Naive thymus-derived CD4-positive, alpha-beta T cell (primary cell): ENCODE results near the gene CYP4Z1. TPM values are rescaled to one million over a fixed set of nuclear protein-coding genes. Genes with fewer than 3 reads are reported as not detected.
"Not testable (repeated sequence)": the region's sequence is repeated elsewhere in the genome, so short reads cannot be mapped to it uniquely, and the experiment has no call there.

Experiments used
- ATAC-seq: fragments of 150-1000 bp; cut with Tn5 transposase; 2 replicates; pipeline ENCODE4 v1.10.0; 2021; ENCODE audit warnings: mild to moderate bottlenecking, moderate library complexity
- CTCF ChIA-PET: fragments of 350-600 bp; sonication (Branson Sonifier 250); formaldehyde crosslinking; loops from one replicate; lab custom pipeline; 2021; ENCODE audit warnings: antibody characterized with exemption; lab: Charles Lee
- POLR2A ChIA-PET: fragments of 350-600 bp; sonication (Branson Sonifier 250); formaldehyde crosslinking; loops from one replicate; lab custom pipeline; 2021; ENCODE audit warnings: antibody characterized with exemption, inconsistent platforms; lab: Charles Lee
- DNase-seq, 9 donors: peaks; one replicate each; pipeline versions ENCODE4 v3.0.0 to v3.0.0-alpha.2; 2020 to 2022; ENCODE audit warnings: mixed read lengths in 1 of 9
- H3K27ac ChIP-seq: one replicate; pipeline ENCODE4 v1.7.0; 2013; ENCODE audit warnings: mild to moderate bottlenecking, low read depth, low read length, moderate library complexity
- H3K27me3 ChIP-seq, 2 donors: one replicate each; pipeline ENCODE4 v1.7.0; 2013; ENCODE audit warnings: low read length in 2 of 2, mild to moderate bottlenecking in 2 of 2, moderate library complexity in 2 of 2; ENCODE audit not compliant: control insufficient read depth in 2 of 2, insufficient read depth in 2 of 2
- H3K36me3 ChIP-seq, 3 experiments: 1 replicate in 2 of 3; 2 replicates in 1 of 3; pipeline ENCODE4 v1.7.0; 2013; ENCODE audit warnings: low read length in 3 of 3, mild to moderate bottlenecking in 3 of 3, moderate library complexity in 1 of 3; ENCODE audit not compliant: insufficient read depth in 3 of 3, control insufficient read depth in 2 of 3
- H3K4me1 ChIP-seq, 2 donors: one replicate each; pipeline ENCODE4 v1.7.0; 2013; ENCODE audit warnings: low read length in 2 of 2, mild to moderate bottlenecking in 2 of 2, moderate library complexity in 1 of 2; ENCODE audit not compliant: control insufficient read depth in 2 of 2, insufficient read depth in 2 of 2
- H3K4me3 ChIP-seq: 2 replicates; pipeline ENCODE4 v1.7.0; 2013; ENCODE audit warnings: mild to moderate bottlenecking, low read length
- H3K9me3 ChIP-seq, 3 experiments: 1 replicate in 2 of 3; 2 replicates in 1 of 3; pipeline ENCODE4 v1.7.0; 2013; ENCODE audit warnings: low read length in 3 of 3; ENCODE audit not compliant: control insufficient read depth in 2 of 3
- H3K27ac Mint-ChIP-seq, 9 donors: one replicate each; pipeline ENCODE4 v1.8.0; 2020 to 2022; ENCODE audit warnings: mixed read lengths in 9 of 9, mild to moderate bottlenecking in 8 of 9, moderate library complexity in 5 of 9, inconsistent platforms in 2 of 9
- H3K27me3 Mint-ChIP-seq, 5 donors: one replicate each; pipeline ENCODE4 v1.8.0; 2021 to 2022; ENCODE audit warnings: mixed read lengths in 5 of 5, mild to moderate bottlenecking in 1 of 5
- H3K36me3 Mint-ChIP-seq, 5 donors: one replicate each; pipeline ENCODE4 v1.8.0; 2020 to 2022; ENCODE audit warnings: mixed read lengths in 5 of 5, mild to moderate bottlenecking in 3 of 5, inconsistent platforms in 1 of 5
- H3K4me1 Mint-ChIP-seq, 7 donors: one replicate each; pipeline ENCODE4 v1.8.0; 2020 to 2022; ENCODE audit warnings: mixed read lengths in 7 of 7, mild to moderate bottlenecking in 3 of 7, inconsistent platforms in 1 of 7
- H3K4me3 Mint-ChIP-seq, 10 donors: one replicate each; pipeline ENCODE4 v1.8.0; 2020 to 2022; ENCODE audit warnings: mild to moderate bottlenecking in 10 of 10, mixed read lengths in 10 of 10, moderate library complexity in 6 of 10, inconsistent platforms in 2 of 10
- H3K9me3 Mint-ChIP-seq, 11 donors: one replicate each; pipeline ENCODE4 v1.8.0; 2020 to 2022; ENCODE audit warnings: mixed read lengths in 11 of 11, mild to moderate bottlenecking in 4 of 11, inconsistent platforms in 1 of 11, moderate library complexity in 1 of 11
- intact Hi-C, 2 donors: fragments of 100-400 bp; cut with micrococcal nuclease; formaldehyde crosslinking; loops; one replicate each; pipeline ENCODE4 v1.15.1; 2023
- polyA plus RNA-seq, 2 donors: library from polyadenylated mRNA; unstranded; fragments of 300-500 nt; fragmentation: Illumina TruSeq; gene quantifications; one replicate each; pipeline ENCODE4 v1.2.3, GENCODE V29; 2021
- total RNA-seq, 6 experiments: library from RNA in 5 of 6; stranded (reverse) in 5 of 6; gene quantifications; 1 replicate in 5 of 6; 2 replicates in 1 of 6; pipeline ENCODE4 v1.2.3 and lab custom pipeline; 2021 to 2026

Gene CYP4Z1
- total and polyA plus RNA-seq, 7 experiments from 2014 or later, result not detected

DNA sequence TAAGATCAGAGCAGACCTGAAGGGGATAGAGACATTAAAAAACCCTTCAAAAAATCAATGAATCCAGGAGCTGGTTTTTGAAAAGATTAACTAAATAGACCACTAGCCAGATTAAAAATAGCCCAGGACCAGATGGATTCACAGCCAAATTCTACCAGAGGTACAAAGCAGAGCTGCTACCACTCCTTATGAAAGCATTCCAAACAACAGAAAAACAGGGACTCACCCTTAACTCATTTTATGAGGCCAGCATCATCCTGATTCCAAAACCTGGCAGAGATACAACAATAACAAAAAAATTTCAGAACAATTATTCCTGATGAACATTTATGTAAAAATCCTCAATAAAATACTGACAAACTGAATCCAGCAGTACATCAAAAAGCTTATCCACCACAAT is 89.4 kb downstream of the CYP4Z1 start:
- H3K36me3 ChIP-seq, POLR2A ChIA-PET, DNase-seq, H3K9me3 ChIP-seq, H3K4me1 Mint-ChIP-seq, H3K27me3 ChIP-seq, ATAC-seq, H3K4me3 Mint-ChIP-seq, H3K4me3 ChIP-seq, H3K27ac Mint-ChIP-seq, H3K4me1 ChIP-seq, intact Hi-C loops, CTCF ChIA-PET, H3K36me3 Mint-ChIP-seq, H3K27ac ChIP-seq: not testable (repeated sequence)
- peaks cover 0 to 39% (median 19%) of the 10 kb centered on the region in 11 donors for H3K9me3 Mint-ChIP-seq
- H3K27me3 Mint-ChIP-seq, result peaks cover 13 to 44% (median 23%) of the 10 kb centered on the region in 5 donors

DNA sequence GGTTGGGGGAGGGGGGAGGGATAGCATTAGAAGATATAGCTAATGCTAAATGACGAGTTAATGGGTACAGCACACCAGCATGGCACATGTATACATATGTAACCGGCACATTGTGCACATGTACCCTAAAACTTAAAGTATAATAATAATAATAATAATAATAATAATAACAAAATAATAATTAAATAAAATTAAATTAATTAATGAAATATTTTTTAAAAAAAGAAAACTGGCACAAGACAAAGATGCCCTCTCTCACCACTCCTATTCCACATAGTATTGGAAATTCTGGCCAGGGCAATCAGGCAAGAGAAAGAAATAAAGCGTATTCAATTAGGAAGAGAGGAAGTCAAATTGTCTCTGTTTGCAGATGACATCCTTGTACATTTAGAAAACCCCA is 90.9 kb downstream of the CYP4Z1 start:
- DNase-seq, H3K27me3 ChIP-seq, CTCF ChIA-PET, POLR2A ChIA-PET, H3K4me1 ChIP-seq, H3K9me3 ChIP-seq, H3K36me3 ChIP-seq, H3K27ac ChIP-seq, ATAC-seq, intact Hi-C loops, H3K4me1 Mint-ChIP-seq, H3K27ac Mint-ChIP-seq, H3K4me3 Mint-ChIP-seq, H3K4me3 ChIP-seq, H3K36me3 Mint-ChIP-seq: not testable (repeated sequence)
- Mint-ChIP-seq H3K27me3 (peaks cover 15 to 42% (median 30%) of the 10 kb centered on the region in 5 donors), H3K9me3 (peaks cover 0 to 34% (median 16%) of the 10 kb centered on the region in 11 donors)

DNA sequence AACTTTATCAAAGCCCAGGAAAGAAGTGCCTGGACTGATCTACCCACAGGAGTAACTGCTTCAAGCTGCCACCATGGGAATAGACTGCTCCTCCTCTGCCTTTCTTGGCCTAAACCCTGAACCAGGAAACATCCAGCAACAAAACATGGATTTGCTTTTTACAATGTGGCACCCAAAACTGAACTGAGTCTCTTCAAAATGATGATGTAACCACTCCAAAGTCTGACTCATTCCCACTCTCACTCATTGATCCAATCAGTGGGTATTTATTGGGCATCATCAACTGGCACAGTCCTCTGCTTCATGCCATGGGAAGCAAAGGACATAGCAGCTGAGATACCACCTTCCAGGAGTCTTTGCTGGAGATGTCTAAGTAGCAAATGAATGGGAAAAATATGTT is 93.7 kb downstream of the CYP4Z1 start:
- intact Hi-C loops, result no loop called here
- H3K9me3 ChIP-seq, result no peaks in the 10 kb centered on the region
- no peaks in the 10 kb centered on the region for H3K36me3 ChIP-seq
- Mint-ChIP-seq H3K9me3 (peaks cover 0 to 17% (median 7%) of the 10 kb centered on the region in 11 donors), H3K27me3 (peaks cover 17 to 47% (median 30%) of the 10 kb centered on the region in 5 donors), H3K4me3 (no peak overlapping the region), H3K27ac (no peak overlapping the region), H3K4me1 (no peaks in the 10 kb centered on the region), H3K36me3 (no peaks in the 10 kb centered on the region)
- no peak overlapping the region for H3K27ac ChIP-seq
- DNase-seq (no peak), ATAC-seq (no peak)
- POLR2A ChIA-PET, result no interaction called here
- CTCF ChIA-PET, result no interaction called here
- H3K4me1 ChIP-seq, result no peaks in the 10 kb centered on the region
- no peaks in the 10 kb centered on the region for H3K27me3 ChIP-seq
- H3K4me3 ChIP-seq, result no peak overlapping the region

DNA sequence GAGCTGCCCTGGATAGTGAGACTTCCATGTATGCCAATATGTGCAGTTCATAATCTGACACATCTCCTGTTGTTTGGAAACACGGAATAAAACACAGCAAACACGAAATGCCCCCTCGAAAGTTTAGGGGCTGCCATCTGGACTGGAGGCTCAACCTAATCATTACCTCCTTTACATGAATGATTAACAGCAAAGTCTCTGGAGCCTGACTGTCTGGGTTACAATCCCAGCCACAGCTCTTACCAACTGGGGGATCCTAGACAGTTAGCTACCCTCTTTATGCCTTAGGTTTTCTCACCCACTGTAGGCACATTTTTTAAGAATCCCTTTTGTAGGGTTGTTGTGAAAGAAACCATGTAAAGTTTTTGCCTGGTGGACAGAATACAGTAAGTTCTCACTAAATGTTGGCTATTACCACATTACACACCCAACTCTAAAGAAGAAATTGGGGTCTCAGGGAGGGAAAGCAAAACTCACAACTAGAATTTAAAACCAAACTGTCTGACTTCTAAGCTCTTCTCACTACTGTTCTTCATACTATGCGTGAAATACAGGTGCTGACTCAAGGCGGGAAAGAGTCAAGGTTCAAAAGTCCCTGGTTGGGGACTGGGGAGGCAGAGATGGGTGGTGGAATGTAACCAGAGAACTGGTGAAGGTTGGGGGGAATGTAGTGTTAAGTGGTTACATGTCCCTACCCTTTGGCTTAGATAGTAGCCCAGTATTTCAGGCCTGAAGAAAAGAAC is 94.4 kb downstream of the CYP4Z1 start:
- no peaks in the 10 kb centered on the region for H3K36me3 ChIP-seq
- H3K4me1 ChIP-seq, result no peaks in the 10 kb centered on the region
- CTCF ChIA-PET, result no interaction called here
- no peak overlapping the region for H3K4me3 ChIP-seq
- peaks cover 17 to 43% (median 33%) of the 10 kb centered on the region in 5 donors for H3K27me3 Mint-ChIP-seq
- no peaks in the 10 kb centered on the region for H3K4me1 Mint-ChIP-seq
- no peak for ATAC-seq
- no peak overlapping the region for H3K4me3 Mint-ChIP-seq
- POLR2A ChIA-PET, result no interaction called here
- peaks cover 0 to 4% (median 0%) of the 10 kb centered on the region in 5 donors for H3K36me3 Mint-ChIP-seq
- peaks cover 0 to 12% (median 4%) of the 10 kb centered on the region in 11 donors for H3K9me3 Mint-ChIP-seq
- no peak overlapping the region for H3K27ac Mint-ChIP-seq
- no peak for DNase-seq
- no peaks in the 10 kb centered on the region for H3K9me3 ChIP-seq
- H3K27ac ChIP-seq, result no peak overlapping the region
- no peaks in the 10 kb centered on the region for H3K27me3 ChIP-seq
- intact Hi-C loops, result no loop called here

DNA sequence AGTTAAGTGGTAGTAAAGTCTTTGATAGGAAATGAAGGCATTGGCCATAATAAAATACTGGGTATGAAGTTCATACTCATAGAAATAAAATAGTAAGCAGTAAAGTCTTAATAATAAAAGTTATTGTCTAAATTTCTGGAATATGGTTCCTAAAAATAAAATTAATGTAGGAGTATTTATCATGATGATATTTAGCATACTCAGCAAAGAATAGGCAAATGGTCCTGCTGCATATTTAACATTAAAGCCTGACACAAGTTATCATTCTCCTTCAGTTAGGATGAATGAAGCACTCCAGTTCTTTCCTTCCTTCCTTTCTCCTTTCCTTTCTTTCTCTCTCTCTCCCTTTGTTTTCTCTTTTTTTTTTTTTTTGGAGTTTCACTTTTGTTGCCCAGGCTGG is 97.5 kb downstream of the CYP4Z1 start:
- Mint-ChIP-seq H3K36me3 (peaks cover 0 to 8% (median 0%) of the 10 kb centered on the region in 5 donors), H3K9me3 (peaks cover 0 to 5% (median 0%) of the 10 kb centered on the region in 11 donors), H3K4me1 (no peaks in the 10 kb centered on the region), H3K4me3 (no peak overlapping the region), H3K27me3 (peaks cover 22 to 61% (median 56%) of the 10 kb centered on the region in 5 donors), H3K27ac (no peak overlapping the region)
- intact Hi-C loops, result no loop called here
- Histone ChIP-seq H3K27ac (no peak overlapping the region), H3K36me3 (no peaks in the 10 kb centered on the region), H3K9me3 (no peaks in the 10 kb centered on the region), H3K27me3 (no peaks in the 10 kb centered on the region), H3K4me1 (no peaks in the 10 kb centered on the region), H3K4me3 (no peak overlapping the region)
- DNase-seq (no peak), ATAC-seq (no peak)
- ChIA-PET CTCF (interaction anchor here (1.4 kb wide), 1 partner anchor 12 kb away, joined by 3 read pairs; no protein-coding TSS in a partner anchor), POLR2A (no interaction called here)

Other genes starting within 250 kb of the CYP4Z1 start
- gene CYP4A11, start 125.8 kb upstream of the CYP4Z1 start, total RNA-seq, result not detected
- not detected for gene CYP4A11, start 125.8 kb upstream of the CYP4Z1 start, polyA plus RNA-seq
- gene CYP4X1, start 43.6 kb upstream of the CYP4Z1 start, total RNA-seq, result not detected
- not detected for gene CYP4X1, start 43.6 kb upstream of the CYP4Z1 start, polyA plus RNA-seq
- gene CYP4A22, start 70.2 kb downstream of the CYP4Z1 start, total RNA-seq, result not detected
- not detected for gene CYP4A22, start 70.2 kb downstream of the CYP4Z1 start, polyA plus RNA-seq
- gene PDZK1IP1, start 122.8 kb downstream of the CYP4Z1 start, total RNA-seq, result not detected
- not detected for gene PDZK1IP1, start 122.8 kb downstream of the CYP4Z1 start, polyA plus RNA-seq
- gene TAL1, start 165.0 kb downstream of the CYP4Z1 start, total RNA-seq, result 1 to 10 TPM in 1 of 5 experiments, under 1 TPM in 1, not detected in 3; 0.42 to 4.0 TPM
- gene TAL1, start 165.0 kb downstream of the CYP4Z1 start, polyA plus RNA-seq, result not detected
- 10 to 100 TPM in 1 of 5 experiments, 1 to 10 TPM in 4; 1.3 to 28.5 (median 1.9) TPM for gene STIL, start 246.9 kb downstream of the CYP4Z1 start, total RNA-seq
- under 1 TPM; 0.47 to 0.69 TPM for gene STIL, start 246.9 kb downstream of the CYP4Z1 start, polyA plus RNA-seq